Heart left ventricle (tissue), 16 donors: Measurements from ENCODE around the gene FYCO1. TPM values are rescaled to one million over a fixed set of nuclear protein-coding genes. Genes with fewer than 3 reads are reported as not detected.
"Not testable (repeated sequence)": the region's sequence is repeated elsewhere in the genome, so short reads cannot be mapped to it uniquely, and the experiment has no call there.

ENCODE experiments used
- ATAC-seq, 4 donors: fragments of 200-7000 bp; cut with Tn5 transposase; one replicate each; pipeline ENCODE4 v1.9.1; 2020 to 2022; ENCODE audit warnings: moderate library complexity in 4 of 4, mild to moderate bottlenecking in 3 of 4, moderate number of reproducible peaks in 1 of 4
- DNase-seq, 5 donors: peaks; one replicate each; pipeline ENCODE4 v3.0.0-alpha.2; 2020
- H3K27ac ChIP-seq, 12 donors: fragments of 200-600 bp; sonication (generic) in 4 of 12; one replicate each; pipeline versions ENCODE4 v1.5.0 to v1.8.0; 2016 to 2022; ENCODE audit warnings: mild to moderate bottlenecking in 2 of 12
- H3K27me3 ChIP-seq, 9 donors: fragments of 200-600 bp; sonication (generic) in 2 of 9; one replicate each; pipeline versions ENCODE4 v1.5.1 to v1.8.0; 2016 to 2022; ENCODE audit warnings: mild to moderate bottlenecking in 3 of 9
- H3K36me3 ChIP-seq, 9 donors: fragments of 200-600 bp; sonication (generic) in 2 of 9; one replicate each; pipeline versions ENCODE4 v1.5.0 to v1.8.0; 2018 to 2022; ENCODE audit warnings: mild to moderate bottlenecking in 2 of 9
- H3K4me1 ChIP-seq, 12 donors: fragments of 200-600 bp; sonication (generic) in 4 of 12; one replicate each; pipeline versions ENCODE4 v1.5.0 to v1.8.0; 2016 to 2022; ENCODE audit warnings: mild to moderate bottlenecking in 3 of 12
- H3K4me3 ChIP-seq, 12 donors: fragments of 200-600 bp; sonication (generic) in 4 of 12; one replicate each; pipeline versions ENCODE4 v1.5.0 to v1.8.0; 2017 to 2022; ENCODE audit warnings: mild to moderate bottlenecking in 9 of 12, moderate library complexity in 4 of 12
- H3K9me3 ChIP-seq, 12 donors: fragments of 200-600 bp; sonication (generic) in 4 of 12; one replicate each; pipeline versions ENCODE4 v1.5.0 to v1.8.0; 2016 to 2022; ENCODE audit warnings: mild to moderate bottlenecking in 1 of 12
- CTCF ChIP-seq, 12 donors: fragments of 200-600 bp; sonication (generic) in 4 of 12; IDR thresholded peaks; one replicate each; pipeline versions ENCODE4 v1.5.0 to v1.8.0; 2018 to 2022; ENCODE audit warnings: antibody characterized with exemption in 12 of 12, mild to moderate bottlenecking in 5 of 12
- POLR2A ChIP-seq, 2 donors: fragments of 450-650 bp; IDR thresholded peaks; one replicate each; pipeline ENCODE4 v1.6.1; 2017; ENCODE audit warnings: antibody characterized with exemption in 2 of 2, mild to moderate bottlenecking in 2 of 2, moderate library complexity in 2 of 2
- WGBS, 4 donors: extraction: QIAGEN DNeasy Blood & Tissue Kit in 2 of 4; methylation state at CpG; one replicate each; pipeline versions ENCODE4 v1.1.5 to v1.1.7; 2013 to 2018; 5-methylcytosine and 5-hydroxymethylcytosine counted together
- intact Hi-C, 10 donors: fragments of 100-400 bp; cut with DNase I; formaldehyde crosslinking; loops; one replicate each; pipeline versions ENCODE4 v1.11.1 to v1.14.2; 2022
- polyA plus RNA-seq, 2 donors: library from polyadenylated mRNA; stranded (reverse); fragments of 200-250 nt; gene quantifications; one replicate each; pipeline ENCODE4 v1.2.3, GENCODE V29; 2013
- total RNA-seq, 9 donors: library from RNA; depleted of rRNA in 2 of 9; stranded (reverse); fragments of >200 nt in 2 of 9; fragmentation: NEBNext Ultra II Directional in 3 of 9; extraction: Animal tissue kit (Norgen Biotek cat#: 25700) in 3 of 9; gene quantifications; one replicate each; pipeline versions ENCODE4 v1.1.0 to v1.2.4, GENCODE V29; 2016 to 2023
- donor health status: ischemic (EF 13 %, LVEDD 7.1; RV severe dilation, severe dysfunction).
- donor health status: healthy with polysubstance abuse.
- donor health status: DM: no; HTN: yes; CAD: no.
- donor health status: DM: no; HTN: no; CAD: no.
- donor health status: ischemic (EF 25% LVEDD 6.9; RV normal size, moderate dysfunction).
- donor health status: ischemic (EF 25% LVEDD 5.7; RV mildly dilated, moderate dysfunction).
- donor health status: healthy.
- donor health status: DM: yes; HTN: yes; CAD: no.
- donor health status: ischemic (EF 35%, LVEDD 5.7; RV mildly dilated, moderate dysfunction).
- donor health status: nonischemic (EF 11% LVEDD 7.7; RV severe dilation, severe dysfunction).
- donor health status: DM: yes; HTN: yes; CAD: no.
- donor health status: PGD.
- donor health status: ischemic (EF 29% LVEDD 5.4; RV normal size, mild dysfunction).
- donor health status: nonischemic (EF 23%, LVEDD 6.1; RV moderate dilation, normal function).

Gene FYCO1
- total and polyA plus RNA-seq, 11 donors, result 18.5 to 195 (median 139) TPM

GRCh38 chr3:46001178-46001577 lies 5.6 kb upstream of the FYCO1 start:
- no peak for TF ChIP-seq CTCF (IDR thresholded peaks at IDR 0.05)
- TF ChIP-seq POLR2A (IDR thresholded peaks at IDR 0.05), result no peak
- H3K36me3 ChIP-seq, result no peaks in the 10 kb centered on the region
- no peaks in the 10 kb centered on the region for H3K27me3 ChIP-seq
- H3K4me1 ChIP-seq, result peaks cover 0 to 8% (median 4%) of the 10 kb centered on the region in 12 donors
- no peak overlapping the region for H3K4me3 ChIP-seq
- intact Hi-C loops, result no loop called here
- H3K9me3 ChIP-seq, result no peaks in the 10 kb centered on the region
- no peak for ATAC-seq
- 89 to 94% (median 91%) methylated on average over 2 of the region's 2 CpGs for WGBS, 4 donors
- H3K27ac ChIP-seq, result no peak overlapping the region
- DNase-seq, result no peak

GRCh38 chr3:45997942-45998341 lies 2.3 kb upstream of the FYCO1 start:
- intact Hi-C loops, result loop anchor here in 1 of 10 donors (10.0 kb wide), 1 partner anchor 77 kb away; no protein-coding TSS in a partner anchor
- Histone ChIP-seq H3K4me3 (no peak overlapping the region), H3K9me3 (no peaks in the 10 kb centered on the region), H3K4me1 (peaks cover 0 to 28% (median 24%) of the 10 kb centered on the region in 12 donors), H3K36me3 (no peaks in the 10 kb centered on the region), H3K27ac (no peak overlapping the region), H3K27me3 (no peaks in the 10 kb centered on the region)
- no peak for TF ChIP-seq CTCF (IDR thresholded peaks at IDR 0.05)
- TF ChIP-seq POLR2A (IDR thresholded peaks at IDR 0.05), result no peak
- ATAC-seq (no peak), DNase-seq (no peak)
- WGBS, 4 donors, result 84 to 90% (median 89%) methylated on average over 2 of the region's 2 CpGs

- not testable (repeated sequence) for H3K27me3 ChIP-seq, H3K27ac ChIP-seq, DNase-seq, ATAC-seq, H3K36me3 ChIP-seq, H3K9me3 ChIP-seq, H3K4me3 ChIP-seq
- peaks cover 0 to 33% (median 28%) of the 10 kb centered on the region in 12 donors for H3K4me1 ChIP-seq
- intact Hi-C loops, result loop anchor here in 1 of 10 donors (10.0 kb wide), 1 partner anchor 77 kb away; no protein-coding TSS in a partner anchor
- WGBS, 4 donors, result 87 to 94% (median 93%) methylated on average over 19 of the region's 19 CpGs
Observed at GRCh38 chr3:45997499-45997898, 1.9 kb upstream of the FYCO1 start.

- Histone ChIP-seq H3K36me3 (no peaks in the 10 kb centered on the region), H3K9me3 (no peaks in the 10 kb centered on the region), H3K27me3 (no peaks in the 10 kb centered on the region), H3K4me3 (peak overlapping the region; percentile 68 to 99 (median 88)), H3K4me1 (peaks cover 0 to 61% (median 50%) of the 10 kb centered on the region in 12 donors), H3K27ac (peak overlapping the region; percentile 86 to 98 (median 96))
- 4 to 11% (median 8%) methylated on average over 15 to 16 of the region's 16 CpGs for WGBS, 4 donors
- peak in 3 of 5 donors; percentile 17 to 30 (median 28) for DNase-seq
- ATAC-seq, result peak; percentile 1 to 15 (median 2)
- intact Hi-C loops, result loop anchor here in 1 of 10 donors (10.0 kb wide), 1 partner anchor 80 kb away; no protein-coding TSS in a partner anchor
- TF ChIP-seq POLR2A (IDR thresholded peaks at IDR 0.05) (no peak), CTCF (IDR thresholded peaks at IDR 0.05) (no peak)
Observed at GRCh38 chr3:45994419-45995235, 997 bp downstream of the FYCO1 start.
